ENCODE measurements around the gene HEATR5A. TPM values are rescaled to one million over a fixed set of nuclear protein-coding genes. Genes with fewer than 3 reads are reported as not detected.

The HEATR5A gene
- total RNA-seq, 4 donors from 2014 or later: 14.2 to 26.6 (median 17.0) TPM

DNA sequence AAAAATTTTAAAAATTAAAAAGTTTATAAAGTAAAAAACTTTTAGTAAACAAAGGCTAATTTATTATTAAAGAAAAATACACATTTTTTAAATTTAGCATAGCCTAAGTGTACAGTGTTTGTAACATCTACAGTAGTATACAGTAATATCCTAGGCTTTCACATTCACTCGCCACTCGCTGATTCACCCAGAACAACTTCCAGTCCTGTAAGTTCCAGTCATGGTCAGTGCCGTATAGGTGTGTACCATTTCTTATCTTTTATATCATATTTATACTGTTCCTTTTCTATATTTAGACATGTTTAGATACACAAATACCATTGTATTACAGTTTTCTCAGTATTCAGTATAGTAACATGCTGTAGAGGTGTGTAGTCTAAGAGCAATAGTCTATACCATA lies 28.9 kb downstream of the HEATR5A start:
- Histone ChIP-seq H3K4me1 (no peaks in the 10 kb centered on the region), H3K36me3 (peaks cover 0 to 53% (median 0%) of the 10 kb centered on the region in 3 donors), H3K4me3 (no peak overlapping the region), H3K27ac (no peak overlapping the region), H3K9me3 (no peaks in the 10 kb centered on the region), H3K27me3 (no peaks in the 10 kb centered on the region)
- TF ChIP-seq POLR2A (IDR thresholded peaks at IDR 0.05) (no peak), CTCF (IDR thresholded peaks at IDR 0.05) (no peak)
- 93 to 96% methylated on average over 3 of the region's 3 CpGs for WGBS, 2 donors
- DNase-seq: no peak
- intact Hi-C loops (cut with DNase I): no loop called here

DNA sequence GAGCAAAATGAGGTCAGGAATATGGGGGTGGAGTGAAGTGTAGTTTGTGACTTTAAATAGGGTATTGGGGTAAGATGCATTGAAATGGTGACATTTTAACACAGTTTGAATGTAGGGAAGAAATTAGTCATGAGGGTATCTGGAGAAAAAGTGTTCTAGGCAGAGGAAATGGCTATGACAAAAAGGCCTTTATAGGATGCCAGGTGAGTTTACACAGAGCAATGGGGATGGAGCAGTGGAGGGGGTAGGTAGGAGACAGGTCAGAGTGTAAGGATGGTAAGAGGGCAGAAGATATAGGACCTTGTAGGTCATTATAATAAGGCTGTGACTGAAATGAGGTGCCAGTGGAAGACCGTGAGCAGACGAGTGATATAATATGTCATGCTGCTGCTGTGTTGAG lies 30.4 kb downstream of the HEATR5A start:
- intact Hi-C loops (cut with DNase I): no loop called here
- 73 to 84% methylated on average over 2 of the region's 2 CpGs for WGBS, 2 donors
- H3K4me3 ChIP-seq: no peak overlapping the region
- no peak for DNase-seq
- peaks cover 0 to 53% (median 0%) of the 10 kb centered on the region in 3 donors for H3K36me3 ChIP-seq
- no peak overlapping the region for H3K27ac ChIP-seq
- TF ChIP-seq POLR2A (IDR thresholded peaks at IDR 0.05) (no peak), CTCF (IDR thresholded peaks at IDR 0.05) (no peak)
- H3K9me3 ChIP-seq: no peaks in the 10 kb centered on the region
- H3K4me1 ChIP-seq: no peaks in the 10 kb centered on the region
- H3K27me3 ChIP-seq: no peaks in the 10 kb centered on the region

DNA sequence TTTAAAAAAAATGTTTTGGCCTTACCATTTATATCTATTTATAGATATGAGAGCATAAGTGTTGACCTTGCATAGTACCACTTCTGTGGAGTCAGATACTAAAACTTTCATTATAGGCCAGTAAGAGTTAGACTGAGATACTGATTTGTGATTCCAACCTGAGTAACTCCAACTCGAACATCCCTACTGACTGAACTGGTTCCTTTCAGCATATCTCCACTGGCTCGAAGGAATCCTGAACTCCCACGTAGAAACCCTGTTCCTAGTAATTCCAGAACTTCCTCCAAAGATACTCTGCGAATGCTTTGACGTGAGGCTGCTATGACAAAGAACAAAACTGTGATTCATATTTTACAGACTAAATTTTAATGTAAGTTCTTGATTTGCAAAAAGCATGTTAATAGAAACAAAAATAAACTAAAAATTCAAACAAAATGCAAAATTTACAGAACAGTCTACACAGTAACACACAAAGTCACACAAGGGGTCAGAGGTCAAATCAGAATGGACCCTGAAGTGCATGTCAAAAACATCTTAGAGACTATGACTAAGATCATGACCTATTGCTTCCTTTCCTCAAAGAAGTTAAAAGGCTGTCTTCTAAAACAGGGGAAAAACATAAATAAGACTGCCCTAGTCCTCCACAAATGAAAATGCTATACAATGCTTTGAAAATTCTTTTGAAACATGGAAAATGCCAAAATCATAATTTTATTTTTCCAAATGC lies 31.5 kb downstream of the HEATR5A start:
- H3K4me3 ChIP-seq: no peak overlapping the region
- WGBS, 2 donors: 66 to 82% methylated on average over 5 of the region's 5 CpGs
- no peaks in the 10 kb centered on the region for H3K9me3 ChIP-seq
- TF ChIP-seq CTCF (IDR thresholded peaks at IDR 0.05) (no peak), POLR2A (IDR thresholded peaks at IDR 0.05) (no peak)
- H3K4me1 ChIP-seq: no peaks in the 10 kb centered on the region
- intact Hi-C loops (cut with DNase I): no loop called here
- DNase-seq: no peak
- peaks cover 0 to 52% (median 0%) of the 10 kb centered on the region in 3 donors for H3K36me3 ChIP-seq
- H3K27me3 ChIP-seq: no peaks in the 10 kb centered on the region
- no peak overlapping the region for H3K27ac ChIP-seq

GRCh38 chr14:31387091-31387490 lies 33.3 kb downstream of the HEATR5A start:
- Histone ChIP-seq H3K36me3 (peaks cover 0 to 56% (median 0%) of the 10 kb centered on the region in 3 donors), H3K27ac (no peak overlapping the region), H3K4me1 (no peaks in the 10 kb centered on the region), H3K9me3 (no peaks in the 10 kb centered on the region), H3K4me3 (no peak overlapping the region), H3K27me3 (no peaks in the 10 kb centered on the region)
- TF ChIP-seq CTCF (IDR thresholded peaks at IDR 0.05) (no peak), POLR2A (IDR thresholded peaks at IDR 0.05) (no peak)
- intact Hi-C loops (cut with DNase I): no loop called here
- WGBS, 2 donors: 93 to 96% methylated on average over 7 of the region's 7 CpGs
- no peak for DNase-seq

- Histone ChIP-seq H3K4me3 (no peak overlapping the region), H3K4me1 (no peaks in the 10 kb centered on the region), H3K36me3 (peaks cover 0 to 65% (median 0%) of the 10 kb centered on the region in 3 donors), H3K9me3 (no peaks in the 10 kb centered on the region), H3K27ac (no peak overlapping the region), H3K27me3 (no peaks in the 10 kb centered on the region)
- intact Hi-C loops (cut with DNase I): no loop called here
- 92 to 97% methylated on average over 5 of the region's 5 CpGs for WGBS, 2 donors
- DNase-seq: no peak
- no peak for TF ChIP-seq CTCF (IDR thresholded peaks at IDR 0.05)
- TF ChIP-seq POLR2A (IDR thresholded peaks at IDR 0.05): no peak
Observed at GRCh38 chr14:31386271-31386670, 34.1 kb downstream of the HEATR5A start.

All from esophagus squamous epithelium (tissue), 5 donors.